SIG-M5 (cell line): Measurements from ENCODE around the gene FRMPD4.
"Not testable (repeated sequence)": the region's sequence is repeated elsewhere in the genome, so short reads cannot be mapped to it uniquely, and the experiment has no call there.

ENCODE experiments used
- DNase-seq: peaks from one replicate; lab custom pipeline; 2025; lab: John Stamatoyannopoulos, UW

Gene FRMPD4

GRCh38 chrX:12538096-12538495 is 399.8 kb downstream of the FRMPD4 start:
- DNase-seq: not testable (repeated sequence)

- not testable (repeated sequence) for DNase-seq
Observed at GRCh38 chrX:12542251-12542650, 404.0 kb downstream of the FRMPD4 start.

GRCh38 chrX:12548341-12548740 is 410.1 kb downstream of the FRMPD4 start:
- no peak for DNase-seq

DNA sequence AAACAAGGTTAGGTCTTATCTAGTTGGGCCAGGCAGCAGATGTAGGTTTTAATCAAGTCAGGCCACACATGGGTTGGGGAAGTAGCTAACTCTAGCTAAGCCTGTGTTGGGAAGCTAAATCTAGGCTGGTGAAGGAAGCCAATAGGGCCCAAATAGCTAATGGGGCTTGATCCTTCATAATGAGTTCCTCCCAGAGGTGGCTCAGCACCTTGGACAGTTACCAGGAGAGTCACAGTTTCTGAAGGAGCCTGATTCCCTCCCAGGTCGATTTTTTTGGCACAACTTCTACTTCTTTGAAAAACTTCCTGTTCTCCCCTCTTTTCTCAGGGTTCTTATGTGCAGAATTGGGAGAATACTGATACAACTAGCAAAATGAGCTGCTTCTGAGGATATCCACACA is 410.5 kb downstream of the FRMPD4 start:
- no peak for DNase-seq

- no peak for DNase-seq
Observed at GRCh38 chrX:12554206-12554605, 415.9 kb downstream of the FRMPD4 start.

DNA sequence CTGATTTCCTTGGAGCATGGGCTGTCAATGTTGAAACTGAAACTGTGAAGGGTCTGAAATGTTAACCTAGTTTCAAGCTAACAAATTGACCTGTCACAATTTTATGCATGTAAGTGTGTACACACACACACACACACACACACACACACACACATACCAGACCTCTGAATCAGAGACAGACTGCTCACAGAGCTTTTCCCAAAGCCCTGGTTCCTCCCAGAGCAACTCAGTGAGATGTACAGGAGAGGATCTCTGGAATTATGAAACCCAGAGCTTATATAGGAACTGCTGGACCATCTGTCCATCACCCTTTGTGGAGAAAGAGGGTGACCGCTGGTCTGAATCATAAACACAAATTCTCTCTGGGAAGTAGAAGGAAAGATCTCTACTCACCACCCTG is 424.8 kb downstream of the FRMPD4 start:
- no peak for DNase-seq

DNA sequence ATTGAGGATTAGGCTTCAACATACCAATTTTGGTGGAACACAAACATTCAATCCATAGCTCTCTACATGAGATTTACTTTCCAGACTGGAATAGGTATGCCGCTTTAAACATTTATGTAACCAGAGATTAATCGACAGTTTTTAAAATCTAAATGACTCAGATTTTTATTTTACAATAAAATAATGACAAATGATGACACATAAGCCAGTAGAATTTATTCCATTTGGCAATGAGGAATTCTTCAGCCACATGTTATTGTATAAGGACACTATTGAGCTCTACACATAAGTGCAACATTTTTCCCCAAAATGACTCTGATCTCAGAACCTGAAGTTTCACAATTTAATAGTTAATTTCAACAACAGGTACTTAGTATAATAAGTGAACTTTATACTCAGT is 425.9 kb downstream of the FRMPD4 start:
- DNase-seq: no peak

GRCh38 chrX:12567857-12568256 is 429.6 kb downstream of the FRMPD4 start:
- no peak for DNase-seq

- no peak for DNase-seq
Observed at GRCh38 chrX:12570859-12571501, 432.7 kb downstream of the FRMPD4 start.

- no peak for DNase-seq
Observed at GRCh38 chrX:12579311-12579710, 441.0 kb downstream of the FRMPD4 start.

GRCh38 chrX:12580548-12580947 is 442.3 kb downstream of the FRMPD4 start:
- no peak for DNase-seq

DNA sequence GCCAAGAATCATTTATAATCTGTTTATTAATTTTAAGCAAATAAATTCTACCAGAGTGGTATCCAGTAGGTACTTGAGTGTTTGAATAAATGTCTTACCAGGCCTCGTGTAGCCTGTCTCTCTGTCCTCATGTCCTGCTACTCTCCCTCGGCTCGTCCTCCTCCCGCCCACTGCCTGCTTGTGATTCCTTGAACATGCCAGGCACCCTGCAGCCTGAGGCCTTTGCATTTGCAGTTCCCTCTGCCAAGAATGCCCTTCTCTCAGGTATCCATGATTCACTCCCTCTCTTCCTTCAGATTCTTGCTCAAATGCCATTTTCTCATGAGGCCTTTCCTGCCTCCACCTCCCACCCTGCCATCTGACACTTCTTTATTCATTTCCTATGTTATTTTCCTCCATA is 443.3 kb downstream of the FRMPD4 start:
- DNase-seq: no peak

GRCh38 chrX:12582649-12583048 is 444.4 kb downstream of the FRMPD4 start:
- no peak for DNase-seq

DNA sequence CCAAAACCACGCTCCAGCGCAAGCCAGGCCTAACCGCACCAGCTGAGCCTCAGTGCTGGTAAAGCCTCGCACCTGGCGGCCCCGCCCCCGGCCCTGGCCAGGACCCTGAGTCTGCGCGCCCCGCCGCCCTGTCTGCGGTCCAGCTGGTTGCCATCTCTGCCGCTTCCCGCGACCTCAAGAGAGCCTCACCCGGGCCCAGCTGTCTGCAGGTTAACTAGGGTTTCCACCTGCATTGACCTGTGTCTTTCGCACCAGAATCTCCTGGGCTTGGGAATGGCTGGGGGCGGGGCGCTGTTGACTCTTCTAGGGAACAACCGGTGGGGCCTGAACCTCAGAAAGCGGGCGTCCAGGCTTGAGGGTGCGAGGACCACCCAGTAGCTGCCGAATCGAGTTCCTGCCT is 445.3 kb downstream of the FRMPD4 start:
- DNase-seq: no peak

DNA sequence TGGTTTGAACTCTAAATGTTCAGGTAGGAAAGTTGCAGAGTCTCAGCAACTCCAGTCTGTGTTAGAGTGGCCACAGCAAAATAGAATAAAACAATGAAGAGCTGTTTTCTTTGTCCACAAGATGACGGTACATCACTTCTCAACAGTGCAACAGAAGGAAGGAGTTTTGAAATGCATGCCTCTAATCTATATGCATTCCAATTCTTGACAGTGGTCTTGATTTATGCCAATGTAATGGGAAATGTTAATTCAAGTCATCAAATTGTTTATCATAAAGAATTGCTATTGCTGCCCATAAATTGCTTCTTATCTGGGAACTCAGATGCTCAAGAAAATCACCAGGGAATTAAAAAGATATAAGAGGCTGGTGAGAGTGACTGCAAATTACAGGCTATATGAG is 457.4 kb downstream of the FRMPD4 start:
- DNase-seq: no peak

- peak; percentile 63 for DNase-seq
Observed at GRCh38 chrX:12610079-12610478, 471.8 kb downstream of the FRMPD4 start.

GRCh38 chrX:12611471-12611870 is 473.2 kb downstream of the FRMPD4 start:
- no peak for DNase-seq

DNA sequence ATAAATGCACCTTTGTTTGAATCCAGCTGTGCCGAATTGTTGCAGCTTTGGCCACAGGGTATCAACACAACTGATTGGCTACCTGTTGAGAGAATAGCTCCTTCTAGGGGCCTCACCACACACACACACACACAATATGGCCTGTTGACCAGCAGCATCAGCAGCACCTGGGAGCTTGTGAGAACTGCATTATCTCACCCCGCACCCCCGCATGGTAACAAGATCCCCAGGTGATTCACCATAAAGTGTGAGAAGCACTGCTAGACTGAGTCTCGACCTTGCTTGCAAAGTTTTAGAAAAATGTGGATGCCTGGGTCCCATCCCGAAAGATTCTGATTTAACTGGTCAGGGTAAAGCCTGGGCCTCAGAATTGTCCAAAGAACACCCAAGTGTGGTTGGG is 476.0 kb downstream of the FRMPD4 start:
- no peak for DNase-seq

GRCh38 chrX:12615061-12615460 is 476.8 kb downstream of the FRMPD4 start:
- no peak for DNase-seq

DNA sequence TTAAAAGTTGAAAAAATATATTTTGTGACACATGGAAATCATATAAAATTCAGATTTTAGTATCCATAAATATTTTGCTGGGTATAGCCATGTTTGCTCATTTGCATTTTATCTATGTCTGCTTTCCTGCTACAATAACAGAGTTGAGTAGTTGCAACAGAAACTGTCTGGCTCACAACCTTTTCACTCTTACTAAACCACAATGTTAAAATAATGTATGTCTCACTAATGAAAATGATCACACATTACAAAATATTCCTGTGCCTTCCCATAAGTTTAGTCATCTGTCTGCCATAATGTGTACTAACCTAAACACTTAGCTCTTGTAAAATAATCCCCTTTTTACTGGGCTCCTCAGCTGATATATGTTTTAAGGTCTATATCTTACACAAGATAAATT is 479.0 kb downstream of the FRMPD4 start:
- DNase-seq: no peak

DNA sequence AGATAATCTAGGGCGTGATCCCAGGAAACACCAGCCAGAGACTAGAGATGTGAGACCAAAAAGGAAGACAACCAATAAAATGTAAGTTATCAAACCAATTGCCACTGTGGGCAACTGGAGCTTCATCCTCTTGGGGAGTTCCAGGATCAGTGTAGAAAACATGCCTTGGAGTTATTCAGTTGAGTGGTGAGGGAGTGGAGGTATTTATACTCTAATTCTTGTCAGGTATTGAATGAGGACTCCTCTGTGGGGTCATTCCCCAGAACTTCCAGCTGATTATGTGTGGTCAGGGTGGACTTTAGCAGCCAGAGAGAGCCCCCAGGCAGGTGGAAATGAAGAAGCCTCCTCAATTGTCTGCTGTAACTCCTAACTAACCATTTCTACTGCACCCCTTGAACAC is 509.0 kb downstream of the FRMPD4 start:
- no peak for DNase-seq

- no peak for DNase-seq
Observed at GRCh38 chrX:12648995-12649394, 510.7 kb downstream of the FRMPD4 start.

DNA sequence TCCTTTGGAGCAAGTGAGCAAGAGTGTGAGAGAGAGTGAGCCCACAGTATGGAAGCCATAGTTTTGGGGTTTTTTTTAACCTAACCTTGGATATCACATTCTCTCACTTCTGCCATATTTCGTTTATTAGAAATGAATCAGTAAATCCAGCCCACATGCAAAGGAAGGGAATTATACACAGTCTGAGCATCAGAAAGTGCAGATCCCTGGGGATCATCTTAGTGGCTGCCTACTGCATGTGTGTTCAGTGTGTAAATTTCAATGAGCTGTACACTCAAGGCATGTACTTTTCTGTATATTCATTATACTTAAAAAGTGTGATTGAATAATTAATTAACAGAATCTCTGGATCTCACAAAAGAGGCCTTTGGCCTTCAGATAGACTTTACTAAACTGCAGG is 519.2 kb downstream of the FRMPD4 start:
- no peak for DNase-seq

GRCh38 chrX:12657881-12658280 is 519.6 kb downstream of the FRMPD4 start:
- DNase-seq: no peak

DNA sequence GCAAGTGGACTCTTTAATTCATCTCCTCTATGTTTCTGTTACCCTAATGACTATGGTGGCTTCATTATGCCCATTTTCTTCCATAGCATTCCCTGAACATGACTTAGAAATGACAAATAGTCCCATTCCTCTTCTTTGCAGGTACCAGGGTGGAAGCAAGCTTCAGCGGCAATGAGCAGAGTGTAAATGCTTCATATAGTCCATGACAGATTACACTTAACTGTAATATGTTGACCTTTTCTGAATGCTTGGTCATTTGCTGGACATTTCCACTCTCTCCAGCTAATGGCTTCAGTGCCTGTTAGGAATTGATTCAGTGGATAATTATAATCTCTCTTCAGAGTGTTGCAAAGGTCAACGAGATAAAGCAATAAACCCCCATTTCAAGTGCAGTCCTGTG is 523.2 kb downstream of the FRMPD4 start:
- no peak for DNase-seq
